Measurements from ENCODE around the gene SERPINA5. TPM values are rescaled to one million over a fixed set of nuclear protein-coding genes. Genes with fewer than 3 reads are reported as not detected.

The SERPINA5 gene
- total and polyA plus RNA-seq, 10 of the 15 experiments (the other 5 are each of a cell fraction or from before 2014, with no cell fraction given) = 0.90 TPM; not detected in 9

DNA sequence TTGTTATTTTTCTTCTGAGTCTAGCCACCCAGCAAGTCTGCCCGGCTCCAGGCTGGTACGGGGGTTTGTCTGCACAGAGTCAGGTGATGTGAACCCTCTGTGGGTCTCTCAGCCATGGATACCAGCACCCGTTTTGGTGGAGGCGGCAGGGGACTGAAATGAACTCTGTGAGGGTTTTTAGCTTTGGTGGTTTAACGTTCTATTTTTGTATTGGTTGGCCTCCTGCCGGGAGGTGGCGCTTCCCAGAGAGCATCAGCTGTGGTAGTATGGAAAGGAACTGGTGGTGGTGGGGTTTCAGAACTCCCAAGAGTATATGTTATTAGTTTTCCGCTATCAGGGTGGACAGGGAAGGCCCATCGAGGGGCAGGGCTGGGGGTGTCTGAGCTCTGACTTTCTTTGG lies 25.2 kb upstream of the SERPINA5 start:
- ChIA-PET CTCF (no interaction called here), POLR2A (no interaction called here), RAD21 (ENCODE audit: unreplicated experiment) (no interaction called here), SMC1A (ENCODE audit: uncharacterized antibody, unreplicated experiment) (no interaction called here)
- FAIRE-seq (no peak), DNase-seq (ENCODE audit: low read depth, low spot score) (no peak), ATAC-seq (no peak)
- no peak overlapping the region for H3K4me2 ChIP-seq (ENCODE audit: control insufficient read depth, insufficient read depth)
- no peak overlapping the region for H3K27ac ChIP-seq (ENCODE audit: control insufficient read depth, insufficient read depth)
- 65% methylated on average over 8 of the region's 9 CpGs for WGBS (ENCODE audit: insufficient coverage, insufficient replicate concordance, low lambda C conversion rate, missing lambda C conversion rate)
- no TSS peak for BruUV-seq (replicated peaks)
- H2AFZ ChIP-seq (ENCODE audit: control insufficient read depth, low read depth, low read length) = no peak overlapping the region
- no peaks in the 10 kb centered on the region for H3K4me1 ChIP-seq (ENCODE audit: control insufficient read depth, insufficient read depth, low read length)
- no peaks in the 10 kb centered on the region for H4K20me1 ChIP-seq (ENCODE audit: control insufficient read depth, insufficient read depth)
- H3K4me3 ChIP-seq = no peak overlapping the region
- no peak overlapping the region for H3K9ac ChIP-seq (ENCODE audit: control insufficient read depth, insufficient read depth, low read length)
- TF ChIP-seq RB1 (IDR thresholded peaks at IDR 0.05; ENCODE audit: borderline replicate concordance) = no peak
- no peak for TF ChIP-seq HDAC6 (IDR thresholded peaks at IDR 0.05; ENCODE audit: unreplicated experiment)
- no peak for TF ChIP-seq RAD51 (IDR thresholded peaks at IDR 0.05)
- no peak for TF ChIP-seq STAT1 (conservative IDR thresholded peaks at IDR 0.05)
- no peak for TF ChIP-seq FOXK2 (IDR thresholded peaks at IDR 0.05)
- TF ChIP-seq ZNF384 (IDR thresholded peaks at IDR 0.05; ENCODE audit: borderline replicate concordance, low read depth, low read length) = no peak
- no peak for TF ChIP-seq CEBPB (IDR thresholded peaks at IDR 0.05; ENCODE audit: borderline replicate concordance in 1 of 2, low read depth in 2 of 2, low read length in 2 of 2)
- TF ChIP-seq, protein P1, sequence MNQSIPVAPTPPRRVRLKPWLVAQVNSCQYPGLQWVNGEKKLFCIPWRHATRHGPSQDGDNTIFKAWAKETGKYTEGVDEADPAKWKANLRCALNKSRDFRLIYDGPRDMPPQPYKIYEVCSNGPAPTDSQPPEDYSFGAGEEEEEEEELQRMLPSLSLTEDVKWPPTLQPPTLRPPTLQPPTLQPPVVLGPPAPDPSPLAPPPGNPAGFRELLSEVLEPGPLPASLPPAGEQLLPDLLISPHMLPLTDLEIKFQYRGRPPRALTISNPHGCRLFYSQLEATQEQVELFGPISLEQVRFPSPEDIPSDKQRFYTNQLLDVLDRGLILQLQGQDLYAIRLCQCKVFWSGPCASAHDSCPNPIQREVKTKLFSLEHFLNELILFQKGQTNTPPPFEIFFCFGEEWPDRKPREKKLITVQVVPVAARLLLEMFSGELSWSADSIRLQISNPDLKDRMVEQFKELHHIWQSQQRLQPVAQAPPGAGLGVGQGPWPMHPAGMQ (IDR thresholded peaks at IDR 0.05; ENCODE audit: borderline replicate concordance) = no peak
- no peak for TF ChIP-seq CBX5 (IDR thresholded peaks at IDR 0.05; ENCODE audit: low read depth)
- no peak for TF ChIP-seq NFXL1 (IDR thresholded peaks at IDR 0.05; ENCODE audit: borderline replicate concordance)
- TF ChIP-seq GATAD2B (conservative IDR thresholded peaks at IDR 0.05; ENCODE audit: low read depth) = no peak
- no peak for TF ChIP-seq TARDBP (IDR thresholded peaks at IDR 0.05; ENCODE audit: borderline replicate concordance)
- TF ChIP-seq POLR2AphosphoS2 (IDR thresholded peaks at IDR 0.05; ENCODE audit: low read depth, low read length) = no peak
- TF ChIP-seq, protein P2, sequence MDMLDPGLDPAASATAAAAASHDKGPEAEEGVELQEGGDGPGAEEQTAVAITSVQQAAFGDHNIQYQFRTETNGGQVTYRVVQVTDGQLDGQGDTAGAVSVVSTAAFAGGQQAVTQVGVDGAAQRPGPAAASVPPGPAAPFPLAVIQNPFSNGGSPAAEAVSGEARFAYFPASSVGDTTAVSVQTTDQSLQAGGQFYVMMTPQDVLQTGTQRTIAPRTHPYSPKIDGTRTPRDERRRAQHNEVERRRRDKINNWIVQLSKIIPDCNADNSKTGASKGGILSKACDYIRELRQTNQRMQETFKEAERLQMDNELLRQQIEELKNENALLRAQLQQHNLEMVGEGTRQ (IDR thresholded peaks at IDR 0.05; ENCODE audit: borderline replicate concordance, low read depth, low read length) = no peak
- TF ChIP-seq ESRRA (IDR thresholded peaks at IDR 0.05; ENCODE audit: low read length) = no peak
- no peak for TF ChIP-seq YBX1 (IDR thresholded peaks at IDR 0.05)
- in situ Hi-C loops (cut with MboI) = no loop called here
- no peaks in the 10 kb centered on the region; the same call in 2 of the 3 replicates for H3K9me3 ChIP-seq (replicated peaks; ENCODE audit: control insufficient read depth, insufficient read depth, low read length)
- H3K27me3 ChIP-seq (replicated peaks in 1 of 2; ENCODE audit: control insufficient read depth in 2 of 2, insufficient read depth in 2 of 2, low read length in 1 of 2) = no peaks in the 10 kb centered on the region
- H3K79me2 ChIP-seq (ENCODE audit: control insufficient read depth, insufficient read depth, low read length) = no peaks in the 10 kb centered on the region
- intact Hi-C loops (cut with micrococcal nuclease; ENCODE audit: unreplicated experiment) = no loop called here
- H3K36me3 ChIP-seq (ENCODE audit: control insufficient read depth in 2 of 2, insufficient read depth in 2 of 2, low read length in 1 of 2) = no peaks in the 10 kb centered on the region
